Activated T-helper 17 cell treated with anti-CD3 and anti-CD28 coated beads, Interleukin-2, amount 50 U/mL, for 72 hours (primary cell): Measurements from ENCODE around the gene ZBED4. TPM values are rescaled to one million over a fixed set of nuclear protein-coding genes. Genes with fewer than 3 reads are reported as not detected.

Experiments
- ATAC-seq: fragments of 150-1000 bp; cut with Tn5 transposase; replicated peaks from 2 replicates; pipeline ENCODE4 v1.10.0; 2021; ENCODE audit warnings: mild to moderate bottlenecking, moderate library complexity
- H3K27ac Mint-ChIP-seq: one replicate; pipeline ENCODE4 v1.8.0; 2022; ENCODE audit warnings: mixed read lengths
- H3K27me3 Mint-ChIP-seq: one replicate; pipeline ENCODE4 v1.8.0; 2022; ENCODE audit warnings: mixed read lengths
- H3K36me3 Mint-ChIP-seq: one replicate; pipeline ENCODE4 v1.8.0; 2022; ENCODE audit warnings: low read depth, mild to moderate bottlenecking, mixed read lengths
- H3K4me1 Mint-ChIP-seq: one replicate; pipeline ENCODE4 v1.8.0; 2022; ENCODE audit warnings: mixed read lengths
- H3K4me3 Mint-ChIP-seq: one replicate; pipeline ENCODE4 v1.8.0; 2022; ENCODE audit warnings: mild to moderate bottlenecking, mixed read lengths
- H3K9me3 Mint-ChIP-seq: one replicate; pipeline ENCODE4 v1.8.0; 2022; ENCODE audit warnings: mixed read lengths
- total RNA-seq, 2 donors: library from RNA; stranded (reverse); gene quantifications; one replicate each; pipeline ENCODE4 v1.2.3, GENCODE V29; 2022

The ZBED4 gene
- total RNA-seq, 2 donors from 2014 or later: 27.1 to 28.5 TPM

DNA sequence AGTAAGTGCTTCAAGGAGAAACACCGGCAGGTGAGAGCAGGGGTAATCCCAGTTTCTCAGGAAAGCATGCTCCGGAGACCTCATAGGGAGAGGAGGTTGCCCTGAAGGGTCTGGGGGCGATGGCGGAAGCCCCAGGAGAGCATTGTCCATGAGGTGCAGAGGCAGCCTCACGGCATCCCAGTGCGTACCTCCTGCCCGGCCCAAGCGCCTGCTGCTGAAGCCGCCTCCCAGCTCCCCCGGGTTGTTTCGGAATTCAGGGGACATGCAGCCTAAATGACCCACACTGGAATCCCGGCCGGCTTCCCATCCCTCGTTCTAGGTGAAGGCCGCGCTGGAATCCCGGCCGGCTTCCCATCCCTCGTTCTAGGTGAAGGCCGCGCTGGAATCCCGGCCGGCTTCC, 2.7 kb downstream of the ZBED4 start:
- H3K36me3 Mint-ChIP-seq: peaks cover 5% of the 10 kb centered on the region
- H3K4me3 Mint-ChIP-seq: peak overlapping the region; percentile 98
- no peaks in the 10 kb centered on the region for H3K9me3 Mint-ChIP-seq
- no peak for ATAC-seq
- H3K27ac Mint-ChIP-seq: peak overlapping the region; percentile 91
- peaks cover 24% of the 10 kb centered on the region for H3K4me1 Mint-ChIP-seq
- no peaks in the 10 kb centered on the region for H3K27me3 Mint-ChIP-seq

DNA sequence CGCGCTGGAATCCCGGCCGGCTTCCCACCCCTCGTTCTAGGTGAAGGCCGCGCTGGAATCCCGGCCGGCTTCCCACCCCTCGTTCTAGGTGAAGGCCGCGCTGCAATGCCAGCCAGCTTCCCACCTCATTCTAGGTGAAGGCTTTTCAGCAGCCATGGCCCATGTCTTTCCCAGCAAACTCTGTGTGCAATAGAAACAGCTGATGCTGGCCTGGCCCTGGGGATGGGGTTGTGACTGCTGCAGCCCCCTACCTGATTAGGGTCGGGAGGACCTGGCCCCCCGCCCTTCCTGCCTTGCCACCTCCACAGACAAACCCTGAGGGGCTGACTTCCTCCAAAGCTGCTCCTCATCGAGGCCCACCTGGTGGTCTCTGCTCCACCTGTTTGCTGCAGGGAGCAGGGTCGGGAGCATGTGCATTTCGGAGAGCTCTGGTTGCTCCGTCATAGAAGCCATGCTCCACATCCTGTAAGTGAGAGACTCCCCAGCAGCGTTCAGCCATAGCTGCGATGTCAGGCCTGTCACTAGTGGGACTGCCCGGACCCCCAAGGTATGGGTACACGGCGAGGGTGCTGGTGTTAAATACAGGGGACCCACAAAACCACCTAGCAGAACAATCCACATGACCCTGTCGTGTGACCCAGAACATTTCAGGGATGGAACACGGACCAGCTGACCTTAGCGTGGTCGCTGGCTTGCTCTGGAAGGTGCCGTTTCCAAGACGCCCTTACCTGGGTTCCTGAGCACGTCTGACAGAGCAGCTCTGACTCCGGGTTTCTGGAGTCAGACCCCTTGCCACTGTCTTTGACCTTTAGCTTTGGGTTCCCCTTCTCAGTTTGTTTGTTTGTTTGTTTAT, 3.3 kb downstream of the ZBED4 start:
- H3K27me3 Mint-ChIP-seq: no peaks in the 10 kb centered on the region
- peaks cover 24% of the 10 kb centered on the region for H3K4me1 Mint-ChIP-seq
- ATAC-seq: no peak
- no peak overlapping the region for H3K4me3 Mint-ChIP-seq
- H3K9me3 Mint-ChIP-seq: no peaks in the 10 kb centered on the region
- H3K27ac Mint-ChIP-seq: no peak overlapping the region
- H3K36me3 Mint-ChIP-seq: peaks cover 5% of the 10 kb centered on the region

DNA sequence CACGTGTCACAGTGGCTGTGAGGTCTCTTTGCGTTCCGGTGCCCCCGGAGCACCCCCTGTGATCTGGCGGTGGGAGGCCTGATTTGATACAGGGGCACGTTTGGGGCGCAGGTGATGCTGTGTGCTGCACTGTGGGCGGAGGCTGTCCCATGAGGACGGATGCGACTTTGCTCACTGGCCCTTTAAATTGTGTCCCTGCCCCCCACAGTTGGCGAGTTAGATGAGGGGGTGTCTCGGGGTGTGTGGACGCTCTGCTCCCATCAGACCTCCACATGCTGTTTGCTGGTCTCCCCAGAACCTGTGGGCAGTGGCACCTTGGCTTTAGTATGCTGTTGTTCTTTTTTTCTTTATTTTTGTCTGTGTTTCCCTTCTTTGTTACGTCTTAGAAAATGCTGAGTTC, 5.2 kb downstream of the ZBED4 start:
- peaks cover 5% of the 10 kb centered on the region for H3K36me3 Mint-ChIP-seq

DNA sequence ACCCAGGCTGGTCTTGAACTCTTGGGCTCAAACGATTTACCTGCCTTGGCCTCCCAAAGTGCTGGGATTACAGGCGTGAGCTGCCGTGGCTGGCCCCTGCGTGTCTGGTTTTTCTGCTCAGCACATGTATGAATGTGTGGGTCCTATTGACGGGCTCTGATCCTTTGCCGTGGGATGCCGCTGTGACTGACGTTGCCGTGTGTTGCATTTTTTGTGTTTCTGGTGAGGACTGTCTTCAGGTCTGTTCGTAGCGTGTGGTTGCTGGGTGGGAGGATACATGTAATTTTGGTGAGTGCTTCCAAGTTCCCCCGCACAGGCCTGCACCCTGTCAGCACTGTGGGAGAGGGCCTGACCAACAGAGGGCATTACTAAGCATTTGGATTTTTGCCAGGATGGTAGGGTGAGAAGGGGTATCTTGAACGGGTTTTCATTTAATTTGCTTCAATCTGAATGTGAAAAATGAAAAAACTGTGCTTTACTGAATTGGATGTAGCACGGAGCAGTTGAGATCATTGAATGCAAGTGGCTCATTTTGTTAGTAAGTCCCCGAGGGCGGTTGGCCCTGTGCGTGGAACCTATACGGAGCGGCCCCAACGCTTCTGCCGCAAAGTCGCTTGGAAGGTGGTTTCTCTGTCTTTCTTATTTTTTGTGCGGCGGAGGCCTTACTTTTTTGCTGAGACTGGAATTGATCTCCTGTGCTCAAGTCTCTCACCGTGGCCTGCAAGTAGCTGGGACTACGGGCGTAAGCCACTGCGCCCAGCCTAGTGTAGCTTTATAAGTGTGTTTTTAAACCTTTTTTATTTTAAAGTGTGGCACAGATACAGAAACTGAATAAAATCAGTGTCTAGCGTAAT, 8.2 kb downstream of the ZBED4 start:
- ATAC-seq: no peak
- Mint-ChIP-seq H3K4me1 (peaks cover 35% of the 10 kb centered on the region), H3K27ac (peak overlapping the region; percentile 38)

More for the DNA sequence above, 5.2 kb downstream of the ZBED4 start:
- Mint-ChIP-seq H3K9me3 (no peaks in the 10 kb centered on the region), H3K27ac (peak overlapping the region; percentile 15), H3K4me1 (peaks cover 28% of the 10 kb centered on the region), H3K27me3 (no peaks in the 10 kb centered on the region), H3K4me3 (no peak overlapping the region)
- ATAC-seq: no peak

DNA sequence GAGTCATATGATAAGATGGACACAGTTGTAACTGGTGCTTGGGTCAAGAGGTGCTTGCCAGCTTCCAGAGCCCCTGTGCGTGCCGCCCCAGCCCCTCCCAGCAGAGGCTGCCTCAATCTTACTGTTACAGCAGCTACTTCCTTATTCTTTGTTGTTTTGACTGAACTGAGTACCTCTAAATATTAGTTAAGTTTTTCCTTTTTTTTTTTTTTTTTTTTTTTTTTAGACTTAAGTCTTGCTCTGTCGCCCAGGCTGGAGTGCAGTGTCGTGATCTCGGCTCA, 8.8 kb downstream of the ZBED4 start:
- Mint-ChIP-seq H3K4me3 (no peak overlapping the region), H3K36me3 (peaks cover 19% of the 10 kb centered on the region), H3K27me3 (no peaks in the 10 kb centered on the region), H3K4me1 (peaks cover 41% of the 10 kb centered on the region), H3K9me3 (no peaks in the 10 kb centered on the region), H3K27ac (no peak overlapping the region)
- ATAC-seq: no peak

More for the DNA sequence above, 8.2 kb downstream of the ZBED4 start:
- H3K27me3 Mint-ChIP-seq: no peaks in the 10 kb centered on the region
- H3K4me3 Mint-ChIP-seq: no peak overlapping the region
- H3K9me3 Mint-ChIP-seq: no peaks in the 10 kb centered on the region
- H3K36me3 Mint-ChIP-seq: peaks cover 15% of the 10 kb centered on the region

DNA sequence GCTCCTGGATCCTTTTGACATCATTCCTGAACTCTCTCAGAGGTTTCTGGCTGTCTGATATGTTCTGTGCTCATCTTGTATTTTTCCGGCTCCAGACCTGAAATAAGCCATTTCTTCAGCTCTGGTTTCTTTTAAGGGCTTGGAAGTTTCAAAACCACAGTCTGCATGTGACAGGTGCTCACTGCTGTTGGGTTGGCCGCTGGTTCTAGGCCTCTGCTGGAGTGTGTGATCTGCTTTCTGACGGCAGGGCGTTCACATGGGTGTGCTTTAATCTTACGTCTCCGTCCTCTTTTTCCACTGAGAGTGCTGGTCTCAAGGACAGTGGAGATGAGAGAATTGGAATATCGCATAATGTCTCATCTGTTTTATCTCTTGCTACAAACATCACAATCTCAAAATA, 10.3 kb downstream of the ZBED4 start:
- Mint-ChIP-seq H3K27me3 (no peaks in the 10 kb centered on the region), H3K27ac (peak overlapping the region; percentile 78), H3K36me3 (peaks cover 34% of the 10 kb centered on the region), H3K4me1 (peaks cover 53% of the 10 kb centered on the region), H3K9me3 (no peaks in the 10 kb centered on the region), H3K4me3 (peak overlapping the region; percentile 30)
- ATAC-seq: no peak

DNA sequence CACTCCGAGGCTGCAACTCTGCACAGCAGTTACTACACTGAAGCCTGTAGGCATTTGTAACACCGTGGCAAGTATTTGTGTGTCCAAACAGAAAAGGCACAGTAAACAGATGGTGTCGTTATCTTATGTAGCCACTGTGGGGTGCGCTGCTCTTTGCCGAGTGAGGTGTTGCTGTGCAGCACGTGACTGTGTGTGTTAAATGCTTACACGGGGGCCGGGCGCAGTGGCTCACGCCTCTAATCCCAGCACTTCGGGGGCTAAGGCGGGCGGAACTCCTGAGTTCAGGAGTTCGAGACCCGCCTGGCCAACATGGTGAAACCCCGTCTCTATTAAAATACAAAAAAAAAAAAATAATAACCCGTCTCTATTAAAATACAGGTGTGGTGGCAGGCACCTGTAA, 11.5 kb downstream of the ZBED4 start:
- H3K4me1 Mint-ChIP-seq: peaks cover 57% of the 10 kb centered on the region
- H3K4me3 Mint-ChIP-seq: no peak overlapping the region
- no peaks in the 10 kb centered on the region for H3K9me3 Mint-ChIP-seq
- no peak for ATAC-seq
- peaks cover 47% of the 10 kb centered on the region for H3K36me3 Mint-ChIP-seq
- H3K27me3 Mint-ChIP-seq: no peaks in the 10 kb centered on the region
- no peak overlapping the region for H3K27ac Mint-ChIP-seq

DNA sequence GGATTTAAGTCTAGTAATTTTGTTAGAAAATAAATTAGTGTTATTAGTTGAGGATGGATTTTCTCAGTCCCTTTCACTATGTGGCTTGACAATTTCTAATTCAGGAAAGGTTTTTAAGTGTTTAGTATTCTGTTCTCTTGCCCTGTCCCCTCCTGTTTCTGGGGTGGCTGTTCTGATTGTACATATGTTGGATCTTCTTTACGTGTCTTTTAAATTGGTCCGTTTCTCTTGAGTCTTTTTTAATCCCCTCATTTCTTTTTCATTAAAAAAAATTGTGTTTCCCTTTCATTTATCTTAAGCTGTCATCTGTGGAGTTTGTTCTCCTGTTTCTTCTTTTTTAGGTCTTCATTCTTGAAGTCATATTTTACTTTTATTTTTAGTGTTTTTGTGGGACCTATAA, 12.5 kb downstream of the ZBED4 start:
- Mint-ChIP-seq H3K4me1 (peaks cover 63% of the 10 kb centered on the region), H3K27me3 (no peaks in the 10 kb centered on the region), H3K36me3 (peaks cover 52% of the 10 kb centered on the region), H3K27ac (peak overlapping the region; percentile 91), H3K4me3 (peak overlapping the region; percentile 77), H3K9me3 (no peaks in the 10 kb centered on the region)
- ATAC-seq: no peak

DNA sequence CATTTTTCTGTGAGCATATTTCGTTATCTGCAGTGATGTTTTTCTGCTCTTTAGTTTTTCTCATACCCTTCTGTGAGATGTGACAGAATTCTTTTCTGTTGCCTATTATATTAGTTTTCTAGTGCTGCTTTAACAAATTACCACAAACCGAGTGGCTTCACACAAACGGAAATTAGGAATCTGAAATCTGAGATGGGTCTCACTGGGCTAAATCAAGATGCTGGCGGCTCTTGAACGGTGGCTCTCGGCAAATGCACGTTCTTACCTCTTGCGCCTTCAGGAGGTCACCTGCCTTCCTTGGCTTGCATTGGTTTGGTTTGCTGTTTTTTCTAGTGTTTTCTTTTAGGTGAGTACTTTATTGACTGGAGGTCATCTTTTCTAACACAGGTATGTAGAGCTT, 13.0 kb downstream of the ZBED4 start:
- peaks cover 61% of the 10 kb centered on the region for H3K4me1 Mint-ChIP-seq
- no peaks in the 10 kb centered on the region for H3K27me3 Mint-ChIP-seq
- H3K4me3 Mint-ChIP-seq: peak overlapping the region; percentile 77
- H3K27ac Mint-ChIP-seq: peak overlapping the region; percentile 91
- no peaks in the 10 kb centered on the region for H3K9me3 Mint-ChIP-seq
- ATAC-seq: no peak
- H3K36me3 Mint-ChIP-seq: peaks cover 52% of the 10 kb centered on the region

DNA sequence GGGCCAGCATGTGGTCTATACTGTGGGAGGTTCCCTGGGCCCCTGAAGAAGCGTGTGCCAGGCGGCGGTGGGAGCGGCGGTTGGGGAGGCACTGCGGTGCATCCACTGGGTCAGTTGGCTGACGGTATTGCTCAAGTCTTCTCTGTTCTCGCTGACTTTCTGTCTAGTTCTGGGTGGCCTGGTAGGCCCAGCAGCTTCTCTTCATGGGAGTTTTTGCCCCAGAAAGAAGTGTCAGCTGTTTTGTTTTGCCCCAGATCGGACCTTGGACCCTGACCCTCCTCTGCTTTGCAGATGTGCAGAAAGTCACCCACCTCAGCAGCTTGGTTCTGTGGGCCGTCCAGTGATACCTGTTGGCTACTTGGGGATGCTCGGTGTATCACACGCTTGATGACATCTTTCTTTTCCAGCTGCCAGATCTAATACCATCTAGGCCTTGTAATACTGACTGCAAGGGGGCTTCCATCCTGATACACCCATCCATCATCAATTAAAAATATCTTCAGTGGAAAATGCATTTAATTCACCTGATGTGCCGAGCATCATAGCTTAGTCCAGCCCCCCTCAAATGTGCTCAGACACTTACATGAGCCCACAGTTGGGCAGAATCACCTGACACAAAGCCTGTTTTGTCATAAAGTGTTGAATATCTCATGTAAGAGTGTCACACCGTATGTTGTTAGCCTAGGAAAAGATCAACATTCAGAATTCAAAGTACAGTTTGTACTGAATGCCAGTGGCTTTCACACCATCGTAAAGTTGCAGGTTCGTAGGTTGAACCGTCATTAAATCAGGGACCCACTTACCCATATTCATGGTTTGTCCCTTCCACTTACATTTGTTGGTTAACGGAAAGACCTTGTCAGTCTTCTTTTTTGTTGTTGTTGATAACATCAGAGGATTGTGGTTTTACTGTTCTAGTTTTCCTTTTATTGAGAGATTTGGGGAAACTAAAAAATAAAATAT, 13.9 kb downstream of the ZBED4 start:
- Mint-ChIP-seq H3K27me3 (no peaks in the 10 kb centered on the region), H3K9me3 (no peaks in the 10 kb centered on the region), H3K4me1 (peaks cover 62% of the 10 kb centered on the region), H3K27ac (peak overlapping the region; percentile 91), H3K36me3 (peaks cover 52% of the 10 kb centered on the region), H3K4me3 (peak overlapping the region; percentile 77)
- peak; percentile 68 for ATAC-seq

DNA sequence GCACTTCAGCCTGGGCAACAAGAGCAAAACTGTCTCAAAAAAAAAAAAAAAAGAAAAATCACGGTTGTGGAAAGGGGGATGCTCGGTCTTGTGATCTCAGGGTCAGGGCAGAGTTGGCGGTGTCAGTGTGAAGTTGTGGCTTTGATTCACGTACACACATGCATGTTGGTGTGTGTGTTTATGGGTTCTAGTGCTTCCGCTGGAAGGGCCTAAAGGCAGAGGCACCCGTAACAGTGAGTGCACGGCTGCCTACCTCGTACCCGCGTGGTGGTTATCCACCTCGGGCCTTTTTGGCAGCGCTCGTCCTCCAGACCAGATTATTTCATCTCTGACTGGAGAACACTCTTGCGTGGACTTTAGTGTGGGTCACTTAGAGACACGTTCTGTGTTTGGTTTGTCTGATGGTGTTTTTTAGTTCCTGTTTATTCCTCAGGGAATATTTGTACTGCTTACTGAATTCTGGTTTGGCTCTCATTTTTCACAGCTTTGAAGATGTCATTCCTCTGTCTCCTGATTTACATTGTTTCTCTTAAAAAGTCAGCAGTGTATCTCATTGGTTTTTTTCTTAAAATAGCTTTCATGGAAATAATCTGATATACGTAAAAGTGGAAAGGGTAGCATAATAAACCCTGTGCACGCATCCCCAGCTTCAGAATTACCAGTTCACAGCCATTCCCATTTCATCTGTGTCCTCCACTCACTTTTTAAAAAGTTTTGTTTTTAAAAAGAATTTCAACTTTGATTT, 15.6 kb downstream of the ZBED4 start:
- Mint-ChIP-seq H3K4me1 (peaks cover 54% of the 10 kb centered on the region), H3K36me3 (peaks cover 52% of the 10 kb centered on the region), H3K27ac (peak overlapping the region; percentile 82), H3K27me3 (no peaks in the 10 kb centered on the region), H3K4me3 (peak overlapping the region; percentile 77), H3K9me3 (no peaks in the 10 kb centered on the region)
- no peak for ATAC-seq

DNA sequence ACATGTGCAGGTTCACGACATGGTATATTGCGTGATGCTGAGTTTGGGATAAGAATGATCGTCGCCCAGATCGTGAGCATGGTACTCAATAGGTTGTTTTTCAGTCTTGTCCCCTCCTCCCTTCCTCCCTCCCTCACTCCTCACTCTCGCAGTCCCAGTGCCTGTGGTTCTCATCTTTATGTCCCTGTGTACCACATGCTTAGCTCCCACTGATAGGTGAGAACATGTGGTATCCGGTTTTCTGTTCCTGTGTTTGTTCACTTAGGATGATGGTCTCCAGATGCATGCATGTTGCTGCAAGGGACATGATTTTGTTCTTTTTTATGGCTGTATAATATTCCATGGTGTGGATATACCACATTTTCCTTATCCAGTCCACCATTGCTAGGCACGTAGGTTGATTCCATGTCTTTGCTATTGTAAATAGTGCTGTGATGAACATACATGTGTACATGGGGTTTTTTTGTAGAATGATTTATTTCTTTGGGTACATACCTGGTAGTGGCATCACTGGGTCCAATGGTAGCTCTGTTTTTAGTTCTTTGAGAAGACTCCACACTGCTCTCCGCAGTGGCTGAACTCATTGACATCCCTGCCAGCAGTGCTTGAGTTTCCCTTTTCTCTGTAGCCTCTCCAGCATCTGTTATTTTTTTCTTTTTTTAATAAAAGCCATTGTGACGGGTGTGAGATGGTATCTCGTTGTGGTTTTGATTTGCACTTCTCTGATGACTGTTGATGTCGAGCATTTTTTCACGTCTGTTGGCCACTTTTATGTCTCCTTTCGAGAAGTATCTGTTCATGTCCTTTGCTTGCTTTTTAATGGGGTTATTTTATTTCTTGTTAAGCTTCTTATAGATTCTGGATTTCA, 16.4 kb downstream of the ZBED4 start:
- Mint-ChIP-seq H3K27ac (peak overlapping the region; percentile 82), H3K36me3 (peaks cover 57% of the 10 kb centered on the region), H3K4me1 (peaks cover 53% of the 10 kb centered on the region), H3K27me3 (no peaks in the 10 kb centered on the region), H3K4me3 (peak overlapping the region; percentile 77), H3K9me3 (no peaks in the 10 kb centered on the region)
- ATAC-seq: peak; percentile 78

DNA sequence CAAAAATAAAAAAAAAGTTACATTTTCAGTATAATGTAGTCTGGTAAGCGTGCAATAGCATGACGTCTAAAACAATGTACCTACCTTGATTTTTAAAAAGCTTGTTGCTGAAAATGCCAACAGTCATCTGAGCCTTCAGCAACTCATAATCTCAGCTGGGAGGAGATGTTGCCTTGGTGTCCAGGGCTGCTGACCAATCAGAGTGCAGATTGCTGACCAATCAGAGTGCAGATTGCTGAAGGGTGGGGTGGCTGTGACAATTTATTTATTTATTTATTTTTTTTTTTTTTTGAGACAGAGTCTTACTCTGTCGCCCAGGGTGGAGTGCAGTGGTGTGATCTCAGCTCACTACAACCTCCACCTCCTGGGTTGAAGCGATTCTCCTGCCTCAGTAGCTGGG, 17.8 kb downstream of the ZBED4 start:
- no peak for ATAC-seq
- no peaks in the 10 kb centered on the region for H3K27me3 Mint-ChIP-seq
- no peak overlapping the region for H3K4me3 Mint-ChIP-seq
- no peaks in the 10 kb centered on the region for H3K9me3 Mint-ChIP-seq
- peaks cover 42% of the 10 kb centered on the region for H3K4me1 Mint-ChIP-seq
- peaks cover 55% of the 10 kb centered on the region for H3K36me3 Mint-ChIP-seq
- H3K27ac Mint-ChIP-seq: no peak overlapping the region
